ENCODE measurements around the gene HECA. TPM values are rescaled to one million over a fixed set of nuclear protein-coding genes. Genes with fewer than 3 reads are reported as not detected.

Gene HECA
- total RNA-seq, 3 donors from 2014 or later = 35.1 to 54.3 (median 49.3) TPM

DNA sequence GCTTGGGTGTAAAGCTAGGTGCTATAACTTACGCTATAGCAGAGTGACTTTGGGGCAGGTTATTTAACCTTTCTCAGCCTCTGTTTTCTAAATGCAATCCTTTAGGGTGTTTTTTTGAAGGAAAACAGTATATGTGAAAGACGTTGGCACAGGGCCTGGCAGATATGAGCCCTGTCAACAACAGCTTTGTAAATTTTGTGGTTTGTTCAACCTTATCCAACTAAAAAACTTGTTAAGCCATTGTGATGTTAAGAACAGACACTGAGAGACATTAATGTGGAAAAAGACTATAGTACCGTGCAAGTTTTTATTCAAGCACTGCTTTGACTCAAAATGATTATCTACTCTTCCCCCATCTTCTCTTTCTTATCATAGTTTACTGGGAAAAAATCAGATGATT is 8.2 kb downstream of the HECA start:
- no peaks in the 10 kb centered on the region for H3K4me1 ChIP-seq

DNA sequence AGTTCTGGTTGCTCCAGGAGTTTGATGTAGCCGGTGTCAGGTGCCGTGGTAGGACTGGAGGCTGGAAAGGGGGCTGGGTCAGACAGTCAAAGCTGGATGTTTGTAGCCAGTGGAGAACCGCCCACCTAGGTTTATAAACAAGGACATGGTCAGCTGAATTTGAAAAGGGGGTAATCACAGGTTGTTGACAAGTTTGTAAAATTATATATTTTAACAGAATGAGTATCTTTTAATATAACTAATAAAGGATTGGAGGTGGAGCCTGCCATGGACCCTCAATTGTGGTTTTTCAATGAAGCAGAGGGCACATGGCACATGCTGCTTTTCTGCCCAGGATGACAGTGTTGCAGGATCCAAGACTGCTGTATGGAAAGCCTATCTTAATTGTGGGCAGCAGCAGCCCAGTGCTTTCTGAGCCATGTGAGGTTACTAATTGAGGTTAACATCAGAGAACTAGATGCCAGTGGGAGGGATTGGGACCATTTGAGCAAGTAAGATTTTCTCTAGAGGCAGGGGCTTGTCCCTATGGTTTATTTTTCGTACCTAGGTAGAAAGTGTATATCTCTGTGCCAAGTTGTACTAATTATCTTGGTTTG is 9.7 kb downstream of the HECA start:
- no peak for DNase-seq (ENCODE audit: low spot score in 2 of 2)
- no peaks in the 10 kb centered on the region for H3K36me3 ChIP-seq
- no peaks in the 10 kb centered on the region for H3K9me3 ChIP-seq
- no peaks in the 10 kb centered on the region for H3K4me1 ChIP-seq
- no peak overlapping the region for H3K27ac ChIP-seq
- no peaks in the 10 kb centered on the region for H3K27me3 ChIP-seq
- H3K4me3 ChIP-seq = no peak overlapping the region
- intact Hi-C loops (cut with DNase I; ENCODE audit: low total_unique reads) = no loop called here
- no peak for TF ChIP-seq POLR2AphosphoS5 (IDR thresholded peaks at IDR 0.05)
- no peak for TF ChIP-seq CTCF (IDR thresholded peaks at IDR 0.05)
- TF ChIP-seq POLR2A (IDR thresholded peaks at IDR 0.05) = no peak

More for the DNA sequence above, 8.2 kb downstream of the HECA start:
- no peak overlapping the region for H3K4me3 ChIP-seq
- intact Hi-C loops (cut with DNase I; ENCODE audit: low total_unique reads) = no loop called here
- H3K36me3 ChIP-seq = no peaks in the 10 kb centered on the region
- DNase-seq (ENCODE audit: low spot score in 2 of 2) = no peak
- H3K9me3 ChIP-seq = no peaks in the 10 kb centered on the region
- no peaks in the 10 kb centered on the region for H3K27me3 ChIP-seq
- H3K27ac ChIP-seq = no peak overlapping the region
- TF ChIP-seq POLR2AphosphoS5 (IDR thresholded peaks at IDR 0.05) (no peak), POLR2A (IDR thresholded peaks at IDR 0.05) (no peak)

DNA sequence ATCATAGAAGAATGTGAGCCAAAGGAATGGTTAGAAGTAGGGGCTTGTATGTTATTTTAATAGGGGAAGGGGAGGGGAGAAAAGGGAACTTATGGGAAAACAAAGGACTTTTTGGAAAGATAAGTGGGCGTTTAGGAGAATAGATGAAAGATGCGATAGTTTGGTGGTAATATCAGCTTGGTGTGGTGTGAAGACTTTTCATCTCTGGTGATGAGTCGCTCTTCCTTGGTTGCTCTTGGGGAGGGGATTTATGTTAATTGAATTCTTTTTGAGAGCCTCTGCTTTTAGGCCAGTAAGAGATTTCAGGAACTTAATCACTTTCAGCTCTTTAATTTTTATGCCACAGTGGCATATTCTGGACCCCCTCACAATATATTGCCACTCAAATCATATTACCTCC is 10.8 kb downstream of the HECA start:
- H3K27me3 ChIP-seq = no peaks in the 10 kb centered on the region
- TF ChIP-seq CTCF (IDR thresholded peaks at IDR 0.05) (no peak), POLR2A (IDR thresholded peaks at IDR 0.05) (no peak), POLR2AphosphoS5 (IDR thresholded peaks at IDR 0.05) (no peak)
- intact Hi-C loops (cut with DNase I; ENCODE audit: low total_unique reads) = no loop called here
- H3K36me3 ChIP-seq = no peaks in the 10 kb centered on the region
- H3K9me3 ChIP-seq = no peaks in the 10 kb centered on the region
- no peak for DNase-seq (ENCODE audit: low spot score in 2 of 2)
- no peaks in the 10 kb centered on the region for H3K4me1 ChIP-seq
- no peak overlapping the region for H3K4me3 ChIP-seq
- no peak overlapping the region for H3K27ac ChIP-seq

DNA sequence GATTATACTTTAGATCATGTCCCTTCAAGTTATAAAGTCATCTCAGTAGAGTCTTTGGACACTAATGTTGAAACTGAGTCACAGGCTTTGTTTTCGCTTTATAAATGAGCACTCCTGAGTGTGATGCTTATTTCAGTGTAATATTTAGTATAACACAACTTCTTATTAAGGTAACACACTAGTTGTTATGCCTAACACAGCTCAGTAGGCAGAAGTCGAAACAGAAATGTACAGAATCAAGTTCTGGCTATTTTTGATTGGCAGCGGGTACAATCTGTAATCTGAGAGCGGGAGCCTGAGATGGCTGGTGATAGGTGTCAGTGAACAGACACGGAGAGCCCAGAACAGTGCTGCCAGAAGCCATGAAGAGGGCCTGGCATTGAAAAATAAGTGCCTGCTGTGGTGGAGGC is 11.4 kb downstream of the HECA start:
- no peaks in the 10 kb centered on the region for H3K36me3 ChIP-seq
- DNase-seq (ENCODE audit: low spot score in 2 of 2) = no peak
- H3K27me3 ChIP-seq = no peaks in the 10 kb centered on the region
- H3K27ac ChIP-seq = no peak overlapping the region
- H3K4me3 ChIP-seq = no peak overlapping the region
- no peaks in the 10 kb centered on the region for H3K4me1 ChIP-seq
- no peaks in the 10 kb centered on the region for H3K9me3 ChIP-seq
- TF ChIP-seq POLR2A (IDR thresholded peaks at IDR 0.05) (no peak), CTCF (IDR thresholded peaks at IDR 0.05) (no peak), POLR2AphosphoS5 (IDR thresholded peaks at IDR 0.05) (no peak)
- intact Hi-C loops (cut with DNase I; ENCODE audit: low total_unique reads) = no loop called here

DNA sequence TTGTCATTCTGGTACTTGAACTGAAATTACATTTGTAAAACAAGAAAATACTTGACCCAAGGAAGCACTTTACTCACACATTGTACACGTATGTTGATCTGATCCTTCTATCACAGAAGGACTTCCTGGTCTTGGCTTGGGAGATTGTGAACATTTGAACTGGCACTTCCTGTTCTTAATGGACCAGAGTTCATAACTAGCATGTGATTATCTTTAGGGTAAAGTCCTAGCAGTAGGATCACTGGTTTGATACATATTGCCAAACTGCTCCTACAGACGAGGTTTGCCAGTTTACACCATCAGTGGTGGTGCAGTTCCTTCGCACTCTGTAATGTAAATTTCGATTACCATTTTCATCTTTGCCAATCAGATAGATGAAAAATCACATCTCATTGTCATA is 12.7 kb downstream of the HECA start:
- H3K27ac ChIP-seq = no peak overlapping the region
- no peaks in the 10 kb centered on the region for H3K9me3 ChIP-seq
- H3K36me3 ChIP-seq = no peaks in the 10 kb centered on the region
- H3K27me3 ChIP-seq = no peaks in the 10 kb centered on the region
- no peak for TF ChIP-seq CTCF (IDR thresholded peaks at IDR 0.05)
- no peak for TF ChIP-seq POLR2A (IDR thresholded peaks at IDR 0.05)
- no peak for TF ChIP-seq POLR2AphosphoS5 (IDR thresholded peaks at IDR 0.05)
- H3K4me1 ChIP-seq = no peaks in the 10 kb centered on the region
- intact Hi-C loops (cut with DNase I; ENCODE audit: low total_unique reads) = no loop called here
- H3K4me3 ChIP-seq = no peak overlapping the region
- DNase-seq (ENCODE audit: low spot score in 2 of 2) = no peak
